ENCODE measurements around the gene SRSF12.

Gene SRSF12

GRCh38 chr6:89084954-89085353, 32.9 kb downstream of the SRSF12 start (continued):
- TF ChIP-seq SNAI2 (CRISPR knock-in tag; IDR thresholded peaks at IDR 0.05) (no peak), ZNF70 (CRISPR knock-in tag; IDR thresholded peaks at IDR 0.05) (no peak), PPARA (CRISPR knock-in tag; IDR thresholded peaks at IDR 0.05; ENCODE audit: borderline replicate concordance) (no peak)

- no peak for TF ChIP-seq CREB5 (CRISPR knock-in tag; IDR thresholded peaks at IDR 0.05; ENCODE audit: low read depth)
- no peak for TF ChIP-seq CSRNP3 (CRISPR knock-in tag; IDR thresholded peaks at IDR 0.05)
- TF ChIP-seq SNAI2 (CRISPR knock-in tag; IDR thresholded peaks at IDR 0.05): no peak
- no peak for TF ChIP-seq RARB (CRISPR knock-in tag; IDR thresholded peaks at IDR 0.05)
- no peak for TF ChIP-seq PATZ1 (CRISPR knock-in tag; IDR thresholded peaks at IDR 0.05; ENCODE audit: borderline replicate concordance)
- TF ChIP-seq ZNF70 (CRISPR knock-in tag; IDR thresholded peaks at IDR 0.05): no peak
- TF ChIP-seq ZC3H10 (CRISPR knock-in tag; IDR thresholded peaks at IDR 0.05): no peak
- no peak for TF ChIP-seq ZNF8 (CRISPR knock-in tag; IDR thresholded peaks at IDR 0.05)
- TF ChIP-seq GLIS3 (CRISPR knock-in tag; IDR thresholded peaks at IDR 0.05): no peak
- TF ChIP-seq ESRRG (CRISPR knock-in tag; IDR thresholded peaks at IDR 0.05): no peak
- no peak for TF ChIP-seq ARNTL (CRISPR knock-in tag; IDR thresholded peaks at IDR 0.05; ENCODE audit: borderline replicate concordance, low read depth)
- no peak for TF ChIP-seq OSR1 (CRISPR knock-in tag; IDR thresholded peaks at IDR 0.05)
- no peak for ATAC-seq
Measured at GRCh38 chr6:89084542-89084941, 33.3 kb downstream of the SRSF12 start.

GRCh38 chr6:89082486-89082891, 35.4 kb downstream of the SRSF12 start:
- TF ChIP-seq, protein P1, sequence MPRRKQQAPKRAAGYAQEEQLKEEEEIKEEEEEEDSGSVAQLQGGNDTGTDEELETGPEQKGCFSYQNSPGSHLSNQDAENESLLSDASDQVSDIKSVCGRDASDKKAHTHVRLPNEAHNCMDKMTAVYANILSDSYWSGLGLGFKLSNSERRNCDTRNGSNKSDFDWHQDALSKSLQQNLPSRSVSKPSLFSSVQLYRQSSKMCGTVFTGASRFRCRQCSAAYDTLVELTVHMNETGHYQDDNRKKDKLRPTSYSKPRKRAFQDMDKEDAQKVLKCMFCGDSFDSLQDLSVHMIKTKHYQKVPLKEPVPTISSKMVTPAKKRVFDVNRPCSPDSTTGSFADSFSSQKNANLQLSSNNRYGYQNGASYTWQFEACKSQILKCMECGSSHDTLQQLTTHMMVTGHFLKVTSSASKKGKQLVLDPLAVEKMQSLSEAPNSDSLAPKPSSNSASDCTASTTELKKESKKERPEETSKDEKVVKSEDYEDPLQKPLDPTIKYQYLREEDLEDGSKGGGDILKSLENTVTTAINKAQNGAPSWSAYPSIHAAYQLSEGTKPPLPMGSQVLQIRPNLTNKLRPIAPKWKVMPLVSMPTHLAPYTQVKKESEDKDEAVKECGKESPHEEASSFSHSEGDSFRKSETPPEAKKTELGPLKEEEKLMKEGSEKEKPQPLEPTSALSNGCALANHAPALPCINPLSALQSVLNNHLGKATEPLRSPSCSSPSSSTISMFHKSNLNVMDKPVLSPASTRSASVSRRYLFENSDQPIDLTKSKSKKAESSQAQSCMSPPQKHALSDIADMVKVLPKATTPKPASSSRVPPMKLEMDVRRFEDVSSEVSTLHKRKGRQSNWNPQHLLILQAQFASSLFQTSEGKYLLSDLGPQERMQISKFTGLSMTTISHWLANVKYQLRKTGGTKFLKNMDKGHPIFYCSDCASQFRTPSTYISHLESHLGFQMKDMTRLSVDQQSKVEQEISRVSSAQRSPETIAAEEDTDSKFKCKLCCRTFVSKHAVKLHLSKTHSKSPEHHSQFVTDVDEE (CRISPR knock-in tag; IDR thresholded peaks at IDR 0.05): no peak
- TF ChIP-seq OSR1 (CRISPR knock-in tag; IDR thresholded peaks at IDR 0.05): no peak
- TF ChIP-seq ZNF565 (CRISPR knock-in tag; conservative IDR thresholded peaks at IDR 0.05; ENCODE audit: low read depth): no peak
- TF ChIP-seq CSRNP3 (CRISPR knock-in tag; IDR thresholded peaks at IDR 0.05): no peak
- TF ChIP-seq, protein P2, sequence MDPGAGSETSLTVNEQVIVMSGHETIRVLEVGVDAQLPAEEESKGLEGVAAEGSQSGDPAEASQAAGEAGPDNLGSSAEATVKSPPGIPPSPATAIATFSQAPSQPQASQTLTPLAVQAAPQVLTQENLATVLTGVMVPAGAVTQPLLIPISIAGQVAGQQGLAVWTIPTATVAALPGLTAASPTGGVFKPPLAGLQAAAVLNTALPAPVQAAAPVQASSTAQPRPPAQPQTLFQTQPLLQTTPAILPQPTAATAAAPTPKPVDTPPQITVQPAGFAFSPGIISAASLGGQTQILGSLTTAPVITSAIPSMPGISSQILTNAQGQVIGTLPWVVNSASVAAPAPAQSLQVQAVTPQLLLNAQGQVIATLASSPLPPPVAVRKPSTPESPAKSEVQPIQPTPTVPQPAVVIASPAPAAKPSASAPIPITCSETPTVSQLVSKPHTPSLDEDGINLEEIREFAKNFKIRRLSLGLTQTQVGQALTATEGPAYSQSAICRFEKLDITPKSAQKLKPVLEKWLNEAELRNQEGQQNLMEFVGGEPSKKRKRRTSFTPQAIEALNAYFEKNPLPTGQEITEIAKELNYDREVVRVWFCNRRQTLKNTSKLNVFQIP (CRISPR knock-in tag; IDR thresholded peaks at IDR 0.05; ENCODE audit: borderline replicate concordance, low read depth): no peak
- TF ChIP-seq RARB (CRISPR knock-in tag; IDR thresholded peaks at IDR 0.05): no peak
- TF ChIP-seq BACH2 (CRISPR knock-in tag; IDR thresholded peaks at IDR 0.05; ENCODE audit: borderline replicate concordance): no peak
- TF ChIP-seq TCF4 (CRISPR knock-in tag; IDR thresholded peaks at IDR 0.05; ENCODE audit: borderline replicate concordance): no peak
- no peak for TF ChIP-seq CSDC2 (CRISPR knock-in tag; IDR thresholded peaks at IDR 0.05)
- TF ChIP-seq TOX (CRISPR knock-in tag; IDR thresholded peaks at IDR 0.05; ENCODE audit: borderline replicate concordance): no peak
- no peak for TF ChIP-seq PPARA (CRISPR knock-in tag; IDR thresholded peaks at IDR 0.05; ENCODE audit: borderline replicate concordance)
- TF ChIP-seq ARNTL (CRISPR knock-in tag; IDR thresholded peaks at IDR 0.05; ENCODE audit: borderline replicate concordance, low read depth): no peak
- no peak for TF ChIP-seq ZFP3 (CRISPR knock-in tag; IDR thresholded peaks at IDR 0.05)
- TF ChIP-seq GLIS3 (CRISPR knock-in tag; IDR thresholded peaks at IDR 0.05): no peak
- TF ChIP-seq ISL1 (CRISPR knock-in tag; IDR thresholded peaks at IDR 0.05): no peak
- TF ChIP-seq ZC3H10 (CRISPR knock-in tag; IDR thresholded peaks at IDR 0.05): no peak
- no peak for TF ChIP-seq ZFP30 (CRISPR knock-in tag; IDR thresholded peaks at IDR 0.05)
- no peak for TF ChIP-seq CREB5 (CRISPR knock-in tag; IDR thresholded peaks at IDR 0.05; ENCODE audit: low read depth)
- TF ChIP-seq ZNF8 (CRISPR knock-in tag; IDR thresholded peaks at IDR 0.05): no peak
- ATAC-seq: no peak

Data from SK-N-SH treated with all-trans-retinoic acid at 6 μM for 48 hours (cell line).